Kidney (tissue), 14 donors: ENCODE measurements around the gene CRACDL. TPM values are rescaled to one million over a fixed set of nuclear protein-coding genes. Genes with fewer than 3 reads are reported as not detected.

Experiments used
- DNase-seq, 5 donors: peaks; one replicate each; pipeline ENCODE4 v3.0.0-alpha.2; 2013 to 2020
- FAIRE-seq: peaks from 2 replicates; lab custom pipeline; 2012; peaks lifted over from hg19 to GRCh38; lab: Jason Lieb, UNC
- H3K27ac ChIP-seq, 2 donors: one replicate each; pipeline ENCODE4 v1.7.0; 2013; ENCODE audit warnings: low read depth in 2 of 2, low read length in 2 of 2, inconsistent platforms in 1 of 2
- H3K27me3 ChIP-seq: one replicate; pipeline ENCODE4 v1.7.1; 2013; ENCODE audit warnings: low read length, inconsistent platforms; ENCODE audit not compliant: control insufficient read depth, insufficient read depth
- H3K36me3 ChIP-seq, 3 donors: one replicate each; pipeline versions ENCODE4 v1.7.0 to v1.7.1; 2013; ENCODE audit warnings: low read length in 3 of 3, control low read depth in 1 of 3, inconsistent platforms in 1 of 3; ENCODE audit not compliant: insufficient read depth in 3 of 3, control insufficient read depth in 2 of 3
- H3K4me1 ChIP-seq, 3 donors: one replicate each; pipeline versions ENCODE4 v1.7.0 to v1.7.1; 2013; ENCODE audit warnings: low read length in 3 of 3, inconsistent platforms in 1 of 3, low read depth in 1 of 3; ENCODE audit not compliant: control insufficient read depth in 2 of 3, insufficient read depth in 2 of 3
- H3K4me3 ChIP-seq, 3 donors: one replicate each; pipeline versions ENCODE4 v1.7.0 to v1.8.1; 2013; ENCODE audit warnings: low read length in 3 of 3, control low read depth in 1 of 3, inconsistent platforms in 1 of 3
- H3K9ac ChIP-seq, 3 donors: one replicate each; pipeline versions ENCODE4 v1.7.0 to v1.7.1; 2013; ENCODE audit warnings: low read length in 3 of 3, control low read depth in 1 of 3, inconsistent platforms in 1 of 3
- H3K9me3 ChIP-seq, 3 donors: one replicate each; pipeline versions ENCODE4 v1.7.0 to v1.7.1; 2013; ENCODE audit warnings: low read length in 3 of 3, control low read depth in 1 of 3, inconsistent platforms in 1 of 3; ENCODE audit not compliant: control insufficient read depth in 2 of 3, insufficient read depth in 1 of 3
- CTCF ChIP-seq: IDR thresholded peaks from 3 replicates; pipeline ENCODE4 v1.5.1; 2012; ENCODE audit warnings: mild to moderate bottlenecking, moderate library complexity, borderline replicate concordance; ENCODE audit not compliant: insufficient read depth; ENCODE audit errors: extremely low read depth
- intact Hi-C: fragments of 100-400 bp; cut with DNase I; formaldehyde crosslinking; loops from one replicate; pipeline ENCODE4 v1.11.1; 2022
- polyA plus RNA-seq: library from polyadenylated mRNA; stranded (reverse); fragments of 350-450 nt; fragmentation: Illumina TruSeq; extraction: RNeasy Lipid Tissue Mini Kit (QIAGEN cat#74804); gene quantifications from one replicate; pipeline ENCODE4 v1.2.3, GENCODE V29; 2014; ENCODE audit warnings: low read depth, low replicate concordance; ENCODE audit not compliant: insufficient read depth
- total RNA-seq: library from RNA; stranded (reverse); fragmentation: NEBNext Ultra II Directional; extraction: Animal tissue kit (Norgen Biotek cat#: 25700); gene quantifications from one replicate; pipeline ENCODE4 v1.2.1, GENCODE V29; 2021
- donor health status: control.
- donor health status: control.
- donor health status: control.
- donor health status: control.
- donor health status: control.
- donor health status: DM: yes; HTN: yes; CAD: no.
- donor health status: Normal renal cell carcinoma (clear cell type).

Gene CRACDL
- total and polyA plus RNA-seq, 2 donors from 2014 or later, result 4.3 to 14.8 TPM

DNA sequence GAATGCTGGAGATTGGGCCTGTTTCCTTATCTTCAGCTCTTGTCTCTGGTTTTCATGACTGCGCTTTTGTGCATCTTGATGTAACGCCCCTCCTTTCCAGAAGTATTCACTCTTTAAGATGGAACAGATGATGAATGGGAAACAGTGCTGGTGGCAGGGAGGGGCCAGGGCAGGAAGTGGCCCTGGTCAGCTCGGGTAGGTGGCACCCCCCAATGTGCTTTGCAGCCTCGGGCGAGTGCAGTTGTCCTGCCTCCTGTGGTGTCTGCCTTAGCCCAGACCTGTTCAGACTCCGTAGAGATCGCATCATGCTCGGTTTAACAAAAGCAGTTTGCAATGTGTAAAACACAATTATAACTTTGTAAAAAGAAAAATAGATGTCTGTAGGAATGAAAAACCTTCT lies 188.1 kb downstream of the CRACDL start:
- no peak for TF ChIP-seq CTCF
- Histone ChIP-seq H3K4me1 (peaks cover 0 to 4% (median 4%) of the 10 kb centered on the region in 3 donors), H3K36me3 (no peaks in the 10 kb centered on the region), H3K27me3 (no peaks in the 10 kb centered on the region), H3K4me3 (no peak overlapping the region), H3K27ac (no peak overlapping the region), H3K9me3 (no peaks in the 10 kb centered on the region), H3K9ac (no peak overlapping the region)
- DNase-seq (no peak), FAIRE-seq (no peak)
- intact Hi-C loops, result no loop called here

DNA sequence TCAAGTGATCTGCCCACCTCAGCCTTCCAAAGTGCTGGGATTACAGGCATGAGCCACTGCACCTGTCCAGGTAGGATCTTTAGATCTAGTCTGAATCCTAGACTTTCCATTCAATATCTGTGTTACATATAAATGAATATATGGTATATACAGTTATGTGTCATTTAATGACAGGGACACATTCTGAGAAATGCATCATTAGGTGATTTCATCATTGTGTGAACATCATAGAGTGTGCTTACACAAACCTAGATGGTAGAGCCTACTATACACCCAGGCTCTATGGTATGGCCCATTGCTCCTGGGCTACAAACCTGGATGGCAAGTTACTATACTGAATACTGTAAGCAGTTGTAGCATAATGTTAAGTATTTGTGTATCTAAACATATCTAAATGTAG lies 189.6 kb downstream of the CRACDL start:
- FAIRE-seq, result no peak
- no peaks in the 10 kb centered on the region for H3K36me3 ChIP-seq
- intact Hi-C loops, result no loop called here
- H3K27me3 ChIP-seq, result no peaks in the 10 kb centered on the region
- H3K4me1 ChIP-seq, result peaks cover 0 to 4% (median 4%) of the 10 kb centered on the region in 3 donors
- no peak overlapping the region for H3K27ac ChIP-seq
- no peaks in the 10 kb centered on the region for H3K9me3 ChIP-seq
- no peak overlapping the region for H3K4me3 ChIP-seq
- no peak overlapping the region for H3K9ac ChIP-seq
- no peak for TF ChIP-seq CTCF
- DNase-seq, result no peak

DNA sequence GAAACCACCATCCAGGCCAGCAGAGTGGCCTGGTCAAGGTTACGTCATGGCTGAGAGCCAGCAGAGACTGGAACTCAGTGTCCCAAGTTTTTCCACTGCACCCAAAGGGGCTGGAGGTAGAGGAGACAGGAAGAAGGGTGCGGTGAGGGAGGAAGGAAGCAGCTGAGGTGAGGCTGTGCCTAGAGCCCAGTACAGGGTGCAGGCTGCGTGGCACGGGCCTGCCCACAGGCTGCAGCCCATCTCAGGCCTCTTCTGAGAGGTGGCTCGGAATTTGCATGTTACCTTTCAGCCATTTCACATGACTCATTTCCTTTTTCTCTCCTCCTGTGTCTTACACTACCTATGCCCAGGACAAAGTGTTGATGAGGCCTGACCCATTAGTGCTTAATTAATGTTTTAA lies 191.4 kb downstream of the CRACDL start:
- Histone ChIP-seq H3K36me3 (no peaks in the 10 kb centered on the region), H3K4me1 (peaks cover 0 to 4% (median 4%) of the 10 kb centered on the region in 3 donors), H3K9ac (no peak overlapping the region), H3K27ac (no peak overlapping the region), H3K4me3 (no peak overlapping the region), H3K9me3 (no peaks in the 10 kb centered on the region), H3K27me3 (no peaks in the 10 kb centered on the region)
- intact Hi-C loops, result no loop called here
- TF ChIP-seq CTCF, result no peak
- DNase-seq, result no peak
- FAIRE-seq, result no peak

Other genes starting within 250 kb of the CRACDL start
- gene MGAT4A, start 205.1 kb downstream of the CRACDL start, total RNA-seq, result 101 TPM
- gene MGAT4A, start 205.1 kb downstream of the CRACDL start, polyA plus RNA-seq, result 23.5 TPM
- gene C2orf15, start 205.5 kb upstream of the CRACDL start, total RNA-seq, result 6.3 TPM
- 6.6 TPM for gene C2orf15, start 205.5 kb upstream of the CRACDL start, polyA plus RNA-seq
- gene TSGA10, start 218.7 kb upstream of the CRACDL start, total RNA-seq, result 16.1 TPM
- 5.3 TPM for gene TSGA10, start 218.7 kb upstream of the CRACDL start, polyA plus RNA-seq
- 10.3 TPM for gene LIPT1, start 218.7 kb upstream of the CRACDL start, total RNA-seq
- gene LIPT1, start 218.7 kb upstream of the CRACDL start, polyA plus RNA-seq, result 12.2 TPM
- gene MITD1, start 244.8 kb upstream of the CRACDL start, total RNA-seq, result 29.1 TPM
- gene MITD1, start 244.8 kb upstream of the CRACDL start, polyA plus RNA-seq, result 38.0 TPM
- gene MRPL30, start 245.0 kb upstream of the CRACDL start, total RNA-seq, result 24.6 TPM
- 31.2 TPM for gene MRPL30, start 245.0 kb upstream of the CRACDL start, polyA plus RNA-seq